Aorta (tissue), 5 donors: ENCODE data around the gene CHRNB4. TPM values are rescaled to one million over a fixed set of nuclear protein-coding genes. Genes with fewer than 3 reads are reported as not detected.

ENCODE experiments used
- ATAC-seq: fragments of 200-7000 bp; cut with Tn5 transposase; one replicate; pipeline ENCODE4 v1.9.1; 2022; ENCODE audit warnings: moderate library complexity; ENCODE audit not compliant: low FRiP score
- DNase-seq, 2 donors: peaks; one replicate each; pipeline ENCODE4 v3.0.0-alpha.2; 2020
- H3K27ac ChIP-seq, 2 donors: one replicate each; pipeline ENCODE4 v1.5.1; 2013; ENCODE audit warnings: low read length in 2 of 2, mild to moderate bottlenecking in 2 of 2, moderate library complexity in 2 of 2, control low read depth in 1 of 2, inconsistent platforms in 1 of 2, low read depth in 1 of 2
- H3K27me3 ChIP-seq, 2 donors: one replicate each; pipeline ENCODE4 v1.6.1; 2013; ENCODE audit warnings: control low read depth in 1 of 2, low read length in 1 of 2, mild to moderate bottlenecking in 1 of 2, moderate library complexity in 1 of 2; ENCODE audit not compliant: insufficient read depth in 2 of 2, control insufficient read depth in 1 of 2
- H3K36me3 ChIP-seq, 2 donors: one replicate each; pipeline ENCODE4 v1.6.1; 2013; ENCODE audit warnings: control low read depth in 1 of 2, low read length in 1 of 2, mild to moderate bottlenecking in 1 of 2; ENCODE audit not compliant: insufficient read depth in 2 of 2, control insufficient read depth in 1 of 2
- H3K4me1 ChIP-seq, 2 donors: one replicate each; pipeline ENCODE4 v1.6.1; 2013; ENCODE audit warnings: low read length in 2 of 2, control low read depth in 1 of 2, mild to moderate bottlenecking in 1 of 2, moderate library complexity in 1 of 2; ENCODE audit not compliant: insufficient read depth in 2 of 2, control insufficient read depth in 1 of 2
- H3K4me3 ChIP-seq, 2 donors: one replicate each; pipeline ENCODE4 v1.5.1; 2013; ENCODE audit warnings: low read length in 2 of 2, control low read depth in 1 of 2, mild to moderate bottlenecking in 1 of 2
- H3K9me3 ChIP-seq: one replicate; pipeline ENCODE4 v1.6.1; 2013; ENCODE audit warnings: mild to moderate bottlenecking, low read length; ENCODE audit not compliant: control insufficient read depth
- WGBS, 2 donors: extraction: QIAGEN DNeasy Blood & Tissue Kit; methylation state at CpG; one replicate each; pipeline ENCODE4 v1.1.7; 2013; 5-methylcytosine and 5-hydroxymethylcytosine counted together
- intact Hi-C, 2 donors: fragments of 100-400 bp; cut with DNase I; formaldehyde crosslinking; loops; one replicate each; pipeline versions ENCODE4 v1.14.2 to v1.15.0; 2022
- polyA plus RNA-seq, 2 donors: library from polyadenylated mRNA; stranded (reverse); fragments of 200-250 nt; gene quantifications; one replicate each; pipeline ENCODE4 v1.2.3, GENCODE V29; 2013
- total RNA-seq, 2 donors: library from RNA; stranded (reverse); fragmentation: NEBNext Ultra II Directional; extraction: Animal tissue kit (Norgen Biotek cat#: 25700); gene quantifications; one replicate each; pipeline ENCODE4 v1.2.1, GENCODE V29; 2021
- donor health status: healthy with polysubstance abuse.
- donor health status: Bipolar disorder and iron deficiency.
- donor health status: DM: no; HTN: no; CAD: no.
- donor health status: DM: no; HTN: no; CAD: no.
- donor health status: DM: yes; HTN: yes; CAD: no.

The CHRNB4 gene
- total and polyA plus RNA-seq, 4 donors, result not detected

- peak in 1 of 2 donors; percentile 12 for DNase-seq
- H3K4me1 ChIP-seq, result no peaks in the 10 kb centered on the region
- 94 to 97% methylated on average over 9 of the region's 9 CpGs for WGBS, 2 donors
- intact Hi-C loops, result no loop called here
- H3K9me3 ChIP-seq, result no peaks in the 10 kb centered on the region
- ATAC-seq, result no peak
- no peak overlapping the region for H3K4me3 ChIP-seq
- H3K36me3 ChIP-seq, result no peaks in the 10 kb centered on the region
- H3K27me3 ChIP-seq, result no peaks in the 10 kb centered on the region
- H3K27ac ChIP-seq, result no peak overlapping the region
These were observed 31.4 kb upstream of the CHRNB4 start for GRCh38 chr15:78672285-78673014.

DNA sequence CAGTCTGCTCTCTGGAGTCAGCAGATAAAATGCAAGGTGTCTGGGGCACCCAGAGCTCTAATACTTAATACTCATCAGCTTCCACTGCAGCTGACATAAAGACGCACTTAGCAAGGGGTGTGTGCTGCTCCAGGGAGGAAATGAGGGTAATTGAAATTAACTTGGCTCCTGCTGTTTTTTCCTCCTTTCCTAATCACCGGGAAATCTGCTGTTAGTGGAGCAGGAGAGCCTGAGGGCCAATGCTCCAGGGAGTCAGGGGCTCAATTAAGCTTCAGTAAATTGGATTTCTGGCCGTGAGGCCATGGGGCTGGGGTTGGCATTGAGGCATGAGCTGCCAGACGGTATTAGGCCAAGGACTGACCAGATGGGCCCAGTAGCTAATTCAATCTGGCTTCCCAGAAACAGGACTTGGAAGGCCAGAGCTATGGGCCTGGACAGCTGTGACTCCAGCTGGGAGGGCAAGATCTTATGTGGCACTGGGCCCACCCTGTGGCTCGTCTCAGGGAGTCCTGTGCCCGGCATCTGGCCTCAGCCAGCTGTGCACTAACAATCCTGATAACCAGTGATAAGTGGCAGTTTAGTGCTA is 30.7 kb upstream of the CHRNB4 start:
- ATAC-seq, result no peak
- intact Hi-C loops, result no loop called here

DNA sequence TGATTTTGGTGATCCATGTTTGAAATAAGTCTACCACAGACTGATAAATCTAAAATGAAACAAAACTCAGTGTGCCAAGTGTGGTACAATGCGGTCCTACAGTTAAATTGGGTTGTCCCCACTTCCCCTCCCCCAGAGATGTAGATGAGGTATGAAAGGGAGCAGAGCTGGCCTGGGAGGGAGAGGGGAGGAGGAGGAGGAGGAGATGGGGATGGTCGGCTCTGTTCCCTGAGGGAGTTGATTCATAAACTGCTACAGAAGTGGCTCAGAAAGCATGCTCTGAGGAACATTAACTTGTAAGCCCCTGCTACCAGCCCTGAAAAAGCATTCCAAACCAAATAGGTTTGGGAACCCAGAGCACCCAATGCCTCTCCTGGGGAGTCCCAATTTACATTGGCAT is 28.0 kb upstream of the CHRNB4 start:
- Histone ChIP-seq H3K9me3 (no peaks in the 10 kb centered on the region), H3K27me3 (no peaks in the 10 kb centered on the region), H3K4me1 (no peaks in the 10 kb centered on the region), H3K27ac (no peak overlapping the region), H3K4me3 (no peak overlapping the region), H3K36me3 (no peaks in the 10 kb centered on the region)
- no peak for ATAC-seq
- intact Hi-C loops, result no loop called here
- WGBS, 2 donors, result 54 to 59% methylated on average over 2 of the region's 2 CpGs
- DNase-seq, result no peak

More for the DNA sequence above, 30.7 kb upstream of the CHRNB4 start:
- Histone ChIP-seq H3K36me3 (no peaks in the 10 kb centered on the region), H3K27me3 (no peaks in the 10 kb centered on the region), H3K4me1 (no peaks in the 10 kb centered on the region), H3K9me3 (no peaks in the 10 kb centered on the region), H3K4me3 (no peak overlapping the region), H3K27ac (no peak overlapping the region)
- WGBS, 2 donors, result 73 to 82% methylated on average over 6 of the region's 6 CpGs
- no peak for DNase-seq

DNA sequence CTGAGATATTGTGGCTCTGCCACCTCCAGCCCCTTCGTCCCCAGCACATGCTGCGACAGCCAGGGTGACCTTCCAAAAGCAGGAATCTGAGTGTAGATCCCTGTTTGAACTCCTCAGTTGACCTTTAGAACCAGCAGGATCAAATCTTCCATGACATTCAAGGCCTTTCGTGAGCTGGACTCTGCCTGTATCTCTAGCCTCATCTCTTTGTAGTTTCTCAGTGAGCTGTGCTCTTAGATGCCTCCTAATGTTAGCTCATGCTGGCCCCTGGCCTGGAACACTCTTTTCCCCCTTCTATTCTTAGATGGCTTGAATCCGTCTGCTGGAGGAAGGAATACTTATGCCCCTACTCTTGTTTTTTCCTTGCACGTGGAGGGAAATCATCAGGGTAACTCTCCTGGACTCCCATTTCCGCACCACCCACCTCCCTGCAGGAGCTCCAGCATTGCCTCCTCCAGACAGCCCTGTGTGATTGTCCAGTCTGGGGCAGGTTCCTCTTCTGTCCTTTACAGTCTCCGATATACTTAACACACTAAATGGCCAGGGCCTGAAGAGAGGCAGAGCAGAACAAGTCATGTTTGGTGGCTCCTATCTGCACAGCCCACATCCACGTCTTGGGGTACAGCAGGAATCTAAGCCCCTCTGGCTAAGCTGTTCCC is 26.7 kb upstream of the CHRNB4 start:
- intact Hi-C loops, result no loop called here

DNA sequence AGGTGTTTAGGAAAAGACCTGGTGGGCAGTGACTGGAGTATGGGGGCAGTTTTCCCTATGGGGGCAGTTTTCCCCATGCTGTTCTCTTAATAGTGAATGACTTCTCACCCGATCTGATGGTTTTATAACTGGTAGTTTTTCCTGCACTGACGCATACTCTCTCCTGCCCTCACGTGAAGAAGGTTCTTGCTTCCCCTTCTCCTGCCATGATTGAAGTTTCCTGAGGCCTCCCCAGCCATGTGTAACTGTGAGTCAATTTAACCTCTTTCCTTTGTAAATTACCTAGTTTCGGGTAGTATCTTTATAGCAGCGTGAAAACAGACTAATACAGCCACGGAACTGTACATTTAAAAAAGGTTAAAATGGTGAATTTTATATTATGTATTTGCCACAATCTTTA is 25.0 kb upstream of the CHRNB4 start:
- intact Hi-C loops, result no loop called here

More for the DNA sequence above, 26.7 kb upstream of the CHRNB4 start:
- H3K27me3 ChIP-seq, result no peaks in the 10 kb centered on the region
- no peak overlapping the region for H3K4me3 ChIP-seq
- no peak for ATAC-seq
- H3K9me3 ChIP-seq, result no peaks in the 10 kb centered on the region
- H3K36me3 ChIP-seq, result no peaks in the 10 kb centered on the region
- H3K4me1 ChIP-seq, result no peaks in the 10 kb centered on the region
- WGBS, 2 donors, result 72 to 77% methylated on average over 8 of the region's 8 CpGs
- no peak overlapping the region for H3K27ac ChIP-seq
- DNase-seq, result no peak

GRCh38 chr15:78663703-78664102 is 22.7 kb upstream of the CHRNB4 start:
- Histone ChIP-seq H3K27me3 (no peaks in the 10 kb centered on the region), H3K4me3 (no peak overlapping the region), H3K4me1 (no peaks in the 10 kb centered on the region), H3K36me3 (no peaks in the 10 kb centered on the region), H3K27ac (no peak overlapping the region), H3K9me3 (no peaks in the 10 kb centered on the region)
- intact Hi-C loops, result no loop called here
- ATAC-seq (no peak), DNase-seq (no peak)
- WGBS, 2 donors, result 95 to 97% methylated on average over 1 of the region's 1 CpG

More for the DNA sequence above, 25.0 kb upstream of the CHRNB4 start:
- H3K27me3 ChIP-seq, result no peaks in the 10 kb centered on the region
- H3K9me3 ChIP-seq, result no peaks in the 10 kb centered on the region
- no peaks in the 10 kb centered on the region for H3K36me3 ChIP-seq
- H3K4me3 ChIP-seq, result no peak overlapping the region
- 97 to 98% methylated on average over 6 of the region's 6 CpGs for WGBS, 2 donors
- DNase-seq (no peak), ATAC-seq (no peak)
- no peaks in the 10 kb centered on the region for H3K4me1 ChIP-seq
- H3K27ac ChIP-seq, result no peak overlapping the region

GRCh38 chr15:78662028-78662427 is 21.0 kb upstream of the CHRNB4 start:
- Histone ChIP-seq H3K27ac (no peak overlapping the region), H3K4me3 (no peak overlapping the region), H3K27me3 (no peaks in the 10 kb centered on the region), H3K36me3 (no peaks in the 10 kb centered on the region), H3K9me3 (no peaks in the 10 kb centered on the region), H3K4me1 (no peaks in the 10 kb centered on the region)
- WGBS, 2 donors, result 84 to 88% methylated on average over 5 of the region's 5 CpGs
- no peak for DNase-seq
- intact Hi-C loops, result no loop called here
- no peak for ATAC-seq

DNA sequence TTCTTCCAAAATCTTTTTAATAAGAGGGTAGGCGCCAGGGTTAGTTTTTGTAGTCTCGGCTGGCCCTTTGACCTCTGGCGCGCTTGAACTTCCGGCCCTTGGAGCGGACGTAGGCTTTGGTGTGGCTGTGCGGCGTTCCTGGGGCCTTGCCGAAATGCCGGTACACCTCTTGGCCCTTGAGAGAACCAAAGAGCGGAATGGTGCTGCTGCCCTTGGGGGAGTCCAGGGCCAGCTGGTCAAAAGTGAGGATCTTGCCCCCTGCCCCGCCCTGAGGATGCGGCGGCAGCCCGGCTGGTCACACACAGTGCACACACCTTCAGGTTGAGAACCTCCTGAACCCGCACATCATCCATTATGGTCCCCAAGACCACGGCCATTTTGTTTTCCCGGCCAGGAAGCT is 20.0 kb upstream of the CHRNB4 start:
- ATAC-seq (no peak), DNase-seq (no peak)
- Histone ChIP-seq H3K4me3 (no peak overlapping the region), H3K36me3 (no peaks in the 10 kb centered on the region), H3K9me3 (no peaks in the 10 kb centered on the region), H3K4me1 (no peaks in the 10 kb centered on the region), H3K27ac (no peak overlapping the region), H3K27me3 (no peaks in the 10 kb centered on the region)
- 97% methylated on average over 19 of the region's 19 CpGs for WGBS, 2 donors
- intact Hi-C loops, result no loop called here

- no peaks in the 10 kb centered on the region for H3K36me3 ChIP-seq
- DNase-seq (no peak), ATAC-seq (no peak)
- H3K27me3 ChIP-seq, result no peaks in the 10 kb centered on the region
- intact Hi-C loops, result no loop called here
- H3K27ac ChIP-seq, result no peak overlapping the region
- H3K4me3 ChIP-seq, result no peak overlapping the region
- H3K4me1 ChIP-seq, result no peaks in the 10 kb centered on the region
- 75 to 79% methylated on average over 9 of the region's 9 CpGs for WGBS, 2 donors
- no peaks in the 10 kb centered on the region for H3K9me3 ChIP-seq
These were observed 19.6 kb upstream of the CHRNB4 start for GRCh38 chr15:78660584-78660983.
